ENCODE measurements around the gene USP5. TPM values are rescaled to one million over a fixed set of nuclear protein-coding genes. Genes with fewer than 3 reads are reported as not detected.

USP5 gene
- total RNA-seq, 1 donor from 2014 or later: 146 TPM

DNA sequence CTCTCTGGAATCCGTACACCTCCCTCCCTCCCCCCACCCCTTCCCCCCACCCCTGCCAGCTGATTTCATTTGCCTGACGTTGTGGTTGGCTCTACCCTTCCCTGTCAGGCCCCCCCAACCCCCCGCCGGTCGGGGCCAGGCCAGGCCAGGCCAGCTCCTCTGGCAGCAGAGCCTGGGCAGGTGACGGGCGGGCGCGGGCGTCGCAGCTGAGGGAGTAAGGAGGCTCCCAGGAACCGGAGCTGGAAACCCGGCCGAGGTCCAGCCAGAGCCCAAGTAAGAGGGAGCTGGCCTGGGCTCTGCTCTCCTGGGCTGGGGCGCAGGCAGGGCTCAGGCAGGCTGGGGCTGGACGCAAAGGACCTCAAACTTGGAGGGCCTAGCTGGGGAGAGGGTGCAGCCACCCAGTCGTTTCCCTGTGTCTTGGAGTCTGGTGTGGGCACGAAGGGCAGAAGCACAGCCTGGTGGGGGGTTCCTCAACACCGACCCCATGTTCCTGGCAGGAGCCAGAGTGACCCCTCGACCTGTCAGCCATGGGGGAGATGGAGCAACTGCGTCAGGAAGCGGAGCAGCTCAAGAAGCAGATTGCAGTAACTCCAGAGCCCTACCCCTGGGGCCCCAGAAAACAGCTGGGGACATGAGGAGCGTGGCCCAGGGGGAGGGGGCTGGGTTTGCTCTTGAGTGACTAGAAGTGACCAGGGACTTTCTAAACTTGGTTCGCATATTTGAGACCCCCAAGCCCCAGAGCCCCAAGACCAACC is 11.0 kb upstream of the USP5 start, which contains the start of gene GNB3:
Gene GNB3 (plus strand): TSS at position 165 of the 755 bp plus-strand sequence. CDS start 363 bp downstream, at position 528.
- Mint-ChIP-seq H3K27ac (ENCODE audit: unreplicated experiment) (no peak within 1 kb of the TSS), H3K4me1 (ENCODE audit: low read depth, unreplicated experiment) (no peaks in the 10 kb centered on the region), H3K36me3 (ENCODE audit: low read depth, unreplicated experiment) (peaks cover 12% of the 10 kb centered on the region), H3K4me3 (ENCODE audit: unreplicated experiment) (no peak within 1 kb of the TSS), H3K9me3 (ENCODE audit: unreplicated experiment) (no peaks in the 10 kb centered on the region), H3K27me3 (ENCODE audit: low read depth, unreplicated experiment) (no peaks in the 10 kb centered on the region)
- peaks cover under 1% of the 10 kb centered on the region for H3K79me2 ChIP-seq (ENCODE audit: insufficient read depth, low read length)
- H3K27ac ChIP-seq (ENCODE audit: low read depth, low read length): no peak within 1 kb of the TSS
- no peak for TF ChIP-seq EZH2 (IDR thresholded peaks at IDR 0.05; ENCODE audit: insufficient read depth, low read length)
- TF ChIP-seq, protein P1, sequence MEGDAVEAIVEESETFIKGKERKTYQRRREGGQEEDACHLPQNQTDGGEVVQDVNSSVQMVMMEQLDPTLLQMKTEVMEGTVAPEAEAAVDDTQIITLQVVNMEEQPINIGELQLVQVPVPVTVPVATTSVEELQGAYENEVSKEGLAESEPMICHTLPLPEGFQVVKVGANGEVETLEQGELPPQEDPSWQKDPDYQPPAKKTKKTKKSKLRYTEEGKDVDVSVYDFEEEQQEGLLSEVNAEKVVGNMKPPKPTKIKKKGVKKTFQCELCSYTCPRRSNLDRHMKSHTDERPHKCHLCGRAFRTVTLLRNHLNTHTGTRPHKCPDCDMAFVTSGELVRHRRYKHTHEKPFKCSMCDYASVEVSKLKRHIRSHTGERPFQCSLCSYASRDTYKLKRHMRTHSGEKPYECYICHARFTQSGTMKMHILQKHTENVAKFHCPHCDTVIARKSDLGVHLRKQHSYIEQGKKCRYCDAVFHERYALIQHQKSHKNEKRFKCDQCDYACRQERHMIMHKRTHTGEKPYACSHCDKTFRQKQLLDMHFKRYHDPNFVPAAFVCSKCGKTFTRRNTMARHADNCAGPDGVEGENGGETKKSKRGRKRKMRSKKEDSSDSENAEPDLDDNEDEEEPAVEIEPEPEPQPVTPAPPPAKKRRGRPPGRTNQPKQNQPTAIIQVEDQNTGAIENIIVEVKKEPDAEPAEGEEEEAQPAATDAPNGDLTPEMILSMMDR (IDR thresholded peaks at IDR 0.05; ENCODE audit: insufficient read depth, low read depth, low read length): no peak
- FAIRE-seq (no peak), DNase-seq (ENCODE audit: low read depth) (no peak)
- no peaks in the 10 kb centered on the region for H3K9me3 ChIP-seq (ENCODE audit: insufficient read depth, low read depth, low read length)
- no peaks in the 10 kb centered on the region for H3K27me3 ChIP-seq (ENCODE audit: insufficient read depth, low read length)
- H3K9ac ChIP-seq (ENCODE audit: low read length): no peak within 1 kb of the TSS
- H3K4me3 ChIP-seq (ENCODE audit: insufficient read depth, low read depth, low read length): no peak within 1 kb of the TSS
- peaks cover 37% of the 10 kb centered on the region for H3K36me3 ChIP-seq (ENCODE audit: insufficient read depth, low read length)
- H3K4me2 ChIP-seq (ENCODE audit: low read length): no peak within 1 kb of the TSS
- no peak within 1 kb of the TSS for H2AFZ ChIP-seq (ENCODE audit: low read depth, low read length)
- peaks cover 20% of the 10 kb centered on the region for H4K20me1 ChIP-seq (ENCODE audit: insufficient read depth, low read length)
- no peaks in the 10 kb centered on the region for H3K4me1 ChIP-seq (ENCODE audit: insufficient read depth, low read length)

DNA sequence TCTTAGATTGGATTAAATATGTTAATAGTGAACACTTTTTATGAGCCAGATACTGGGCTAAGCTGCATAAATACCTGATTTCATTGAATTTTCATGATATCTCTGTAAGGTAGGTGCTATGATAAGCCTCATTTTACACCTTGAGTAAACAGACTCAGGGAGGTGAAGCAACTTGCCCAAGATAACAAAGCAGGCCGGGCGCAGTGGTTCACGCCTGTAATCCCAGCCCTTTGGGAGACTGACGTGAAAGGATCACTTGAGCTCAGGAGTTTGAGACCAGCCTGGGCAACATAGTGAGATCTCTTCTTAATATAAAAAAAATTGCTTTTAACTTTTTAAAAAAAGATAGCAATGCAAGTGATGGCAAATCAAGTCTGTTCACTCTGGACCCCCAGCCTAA is 9.9 kb upstream of the USP5 start:
- Mint-ChIP-seq H3K27ac (ENCODE audit: unreplicated experiment) (no peak overlapping the region), H3K4me1 (ENCODE audit: low read depth, unreplicated experiment) (no peaks in the 10 kb centered on the region), H3K27me3 (ENCODE audit: low read depth, unreplicated experiment) (no peaks in the 10 kb centered on the region), H3K9me3 (ENCODE audit: unreplicated experiment) (no peaks in the 10 kb centered on the region), H3K36me3 (ENCODE audit: low read depth, unreplicated experiment) (peaks cover 16% of the 10 kb centered on the region), H3K4me3 (ENCODE audit: unreplicated experiment) (no peak overlapping the region)
- Histone ChIP-seq H3K4me1 (ENCODE audit: insufficient read depth, low read length) (no peaks in the 10 kb centered on the region), H3K27me3 (ENCODE audit: insufficient read depth, low read length) (no peaks in the 10 kb centered on the region), H4K20me1 (ENCODE audit: insufficient read depth, low read length) (peaks cover 25% of the 10 kb centered on the region), H3K4me3 (ENCODE audit: insufficient read depth, low read depth, low read length) (no peak overlapping the region), H3K4me2 (ENCODE audit: low read length) (no peak overlapping the region), H3K9me3 (ENCODE audit: insufficient read depth, low read depth, low read length) (no peaks in the 10 kb centered on the region), H3K9ac (ENCODE audit: low read length) (no peak overlapping the region), H3K79me2 (ENCODE audit: insufficient read depth, low read length) (peaks cover 8% of the 10 kb centered on the region), H3K36me3 (ENCODE audit: insufficient read depth, low read length) (peaks cover 38% of the 10 kb centered on the region), H2AFZ (ENCODE audit: low read depth, low read length) (no peak overlapping the region), H3K27ac (ENCODE audit: low read depth, low read length) (no peak overlapping the region)
- FAIRE-seq: no peak
- DNase-seq (ENCODE audit: low read depth): no peak
- no peak for TF ChIP-seq EZH2 (IDR thresholded peaks at IDR 0.05; ENCODE audit: insufficient read depth, low read length)
- TF ChIP-seq, protein P1 (IDR thresholded peaks at IDR 0.05; ENCODE audit: insufficient read depth, low read depth, low read length): no peak

Measured in astrocyte (in vitro differentiated cells and primary cell).